Endometrial microvascular endothelial cells (primary cell): ENCODE measurements around the gene NEK3. TPM values are rescaled to one million over a fixed set of nuclear protein-coding genes. Genes with fewer than 3 reads are reported as not detected.

Experiments used
- total RNA-seq: library from RNA; depleted of rRNA; stranded (reverse); fragments of >200 nt; gene quantifications from one replicate; pipeline ENCODE4 v1.2.3, GENCODE V29; 2015; ENCODE audit errors: inconsistent ontology term

NEK3 gene
- total RNA-seq, 1 donor from 2014 or later, result 21.4 TPM

Other genes with a start within 250 kb of the NEK3 start
- 8.3 TPM for gene ATP7B, start 148.1 kb downstream of the NEK3 start, total RNA-seq
- 21.8 TPM for gene ALG11, start 147.2 kb downstream of the NEK3 start, total RNA-seq
- 8.3 TPM for gene UTP14C, start 134.9 kb downstream of the NEK3 start, total RNA-seq
- not detected for gene NEK5, start 30.5 kb downstream of the NEK3 start, total RNA-seq
- 33.2 TPM for gene THSD1, start 246.6 kb upstream of the NEK3 start, total RNA-seq